ENCODE data around the gene KLHL8.

The KLHL8 gene

GRCh38 chr4:87120010-87120409 lies 100.4 kb downstream of the KLHL8 start:
- DNase-seq, result no peak

- no peak for DNase-seq
Observed at GRCh38 chr4:87118826-87119225, 101.6 kb downstream of the KLHL8 start.

- DNase-seq, result no peak
Observed at GRCh38 chr4:87118421-87118820, 102.0 kb downstream of the KLHL8 start.

DNA sequence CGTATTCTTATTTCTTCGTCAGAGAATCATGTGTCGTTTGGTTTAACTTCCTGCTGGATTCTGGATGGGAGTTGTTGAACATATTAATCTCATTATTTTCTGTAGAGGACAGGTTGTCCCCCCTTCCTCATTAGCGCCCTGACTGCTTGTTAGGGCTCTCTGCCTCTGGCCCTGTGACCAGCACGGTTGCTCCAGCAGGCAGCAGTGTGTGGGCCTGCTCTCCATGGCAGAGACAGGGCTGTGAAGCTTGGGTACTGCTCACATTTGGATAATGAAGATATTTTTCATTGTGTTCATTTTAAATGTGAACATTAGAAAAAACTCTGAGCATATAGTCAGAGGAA lies 102.7 kb downstream of the KLHL8 start:
- no peak for DNase-seq

GRCh38 chr4:87117051-87117731 lies 103.2 kb downstream of the KLHL8 start:
- DNase-seq, result no peak

DNA sequence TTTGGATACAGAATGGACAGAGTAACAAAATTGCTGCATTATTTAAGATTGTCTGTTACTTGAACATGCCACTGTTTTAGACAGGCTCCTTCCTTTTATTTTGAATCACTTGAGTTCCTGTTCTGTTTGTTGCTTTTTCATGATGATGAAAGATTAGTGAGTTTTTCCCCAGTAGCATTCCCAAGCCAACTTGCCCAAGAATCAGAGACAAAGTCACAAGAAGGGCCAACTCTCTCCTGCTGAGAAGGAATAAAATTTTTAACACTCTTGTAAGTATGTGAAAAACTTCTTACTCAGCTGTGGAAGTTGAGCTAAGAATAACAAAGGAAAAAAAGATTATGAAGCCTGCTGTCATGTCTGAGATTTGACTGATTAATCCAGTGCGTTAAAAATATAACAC lies 104.2 kb downstream of the KLHL8 start:
- DNase-seq, result no peak

GRCh38 chr4:87114245-87115062 lies 106.0 kb downstream of the KLHL8 start:
- DNase-seq, result no peak

GRCh38 chr4:87112063-87112462 lies 108.4 kb downstream of the KLHL8 start:
- DNase-seq, result no peak
